ENCODE results near the gene METTL16. TPM values are rescaled to one million over a fixed set of nuclear protein-coding genes. Genes with fewer than 3 reads are reported as not detected.

Gene METTL16
- total and polyA plus RNA-seq, 2 experiments from 2014 or later = 40.1 to 80.8 TPM

GRCh38 chr17:2468270-2468669 lies 43.4 kb downstream of the METTL16 start:
- H3K27me3 Mint-ChIP-seq (ENCODE audit: insufficient read depth, low read depth, poor library complexity) = peaks cover 1% of the 10 kb centered on the region
- H3K36me3 Mint-ChIP-seq (ENCODE audit: low read depth) = peaks cover 54% of the 10 kb centered on the region
- H2AFZ ChIP-seq = no peak overlapping the region
- peaks cover 3% of the 10 kb centered on the region; the same call in 1 of the 2 replicates for H3K79me2 ChIP-seq (replicated peaks; ENCODE audit: insufficient read depth)
- no peaks in the 10 kb centered on the region for H3K9me3 Mint-ChIP-seq
- no peak for TF ChIP-seq CTCF (conservative IDR thresholded peaks at IDR 0.05; ENCODE audit: low read depth in 2 of 2)
- no peak for TF ChIP-seq EZH2 (IDR thresholded peaks at IDR 0.05; ENCODE audit: low read depth, unreplicated experiment)
- TF ChIP-seq, protein P1, sequence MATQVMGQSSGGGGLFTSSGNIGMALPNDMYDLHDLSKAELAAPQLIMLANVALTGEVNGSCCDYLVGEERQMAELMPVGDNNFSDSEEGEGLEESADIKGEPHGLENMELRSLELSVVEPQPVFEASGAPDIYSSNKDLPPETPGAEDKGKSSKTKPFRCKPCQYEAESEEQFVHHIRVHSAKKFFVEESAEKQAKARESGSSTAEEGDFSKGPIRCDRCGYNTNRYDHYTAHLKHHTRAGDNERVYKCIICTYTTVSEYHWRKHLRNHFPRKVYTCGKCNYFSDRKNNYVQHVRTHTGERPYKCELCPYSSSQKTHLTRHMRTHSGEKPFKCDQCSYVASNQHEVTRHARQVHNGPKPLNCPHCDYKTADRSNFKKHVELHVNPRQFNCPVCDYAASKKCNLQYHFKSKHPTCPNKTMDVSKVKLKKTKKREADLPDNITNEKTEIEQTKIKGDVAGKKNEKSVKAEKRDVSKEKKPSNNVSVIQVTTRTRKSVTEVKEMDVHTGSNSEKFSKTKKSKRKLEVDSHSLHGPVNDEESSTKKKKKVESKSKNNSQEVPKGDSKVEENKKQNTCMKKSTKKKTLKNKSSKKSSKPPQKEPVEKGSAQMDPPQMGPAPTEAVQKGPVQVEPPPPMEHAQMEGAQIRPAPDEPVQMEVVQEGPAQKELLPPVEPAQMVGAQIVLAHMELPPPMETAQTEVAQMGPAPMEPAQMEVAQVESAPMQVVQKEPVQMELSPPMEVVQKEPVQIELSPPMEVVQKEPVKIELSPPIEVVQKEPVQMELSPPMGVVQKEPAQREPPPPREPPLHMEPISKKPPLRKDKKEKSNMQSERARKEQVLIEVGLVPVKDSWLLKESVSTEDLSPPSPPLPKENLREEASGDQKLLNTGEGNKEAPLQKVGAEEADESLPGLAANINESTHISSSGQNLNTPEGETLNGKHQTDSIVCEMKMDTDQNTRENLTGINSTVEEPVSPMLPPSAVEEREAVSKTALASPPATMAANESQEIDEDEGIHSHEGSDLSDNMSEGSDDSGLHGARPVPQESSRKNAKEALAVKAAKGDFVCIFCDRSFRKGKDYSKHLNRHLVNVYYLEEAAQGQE (IDR thresholded peaks at IDR 0.05; ENCODE audit: unreplicated experiment) = no peak
- TF ChIP-seq JUNB (IDR thresholded peaks at IDR 0.05; ENCODE audit: unreplicated experiment) = no peak
- TF ChIP-seq CREB1 (CRISPR knock-in tag; IDR thresholded peaks at IDR 0.05; ENCODE audit: low read depth) = no peak
- TF ChIP-seq ZNF114 (CRISPR knock-in tag; IDR thresholded peaks at IDR 0.05) = no peak
- TF ChIP-seq, protein P2, sequence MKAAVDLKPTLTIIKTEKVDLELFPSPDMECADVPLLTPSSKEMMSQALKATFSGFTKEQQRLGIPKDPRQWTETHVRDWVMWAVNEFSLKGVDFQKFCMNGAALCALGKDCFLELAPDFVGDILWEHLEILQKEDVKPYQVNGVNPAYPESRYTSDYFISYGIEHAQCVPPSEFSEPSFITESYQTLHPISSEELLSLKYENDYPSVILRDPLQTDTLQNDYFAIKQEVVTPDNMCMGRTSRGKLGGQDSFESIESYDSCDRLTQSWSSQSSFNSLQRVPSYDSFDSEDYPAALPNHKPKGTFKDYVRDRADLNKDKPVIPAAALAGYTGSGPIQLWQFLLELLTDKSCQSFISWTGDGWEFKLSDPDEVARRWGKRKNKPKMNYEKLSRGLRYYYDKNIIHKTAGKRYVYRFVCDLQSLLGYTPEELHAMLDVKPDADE (IDR thresholded peaks at IDR 0.05) = no peak
- no peak for TF ChIP-seq EZH2phosphoT487 (IDR thresholded peaks at IDR 0.05; ENCODE audit: unreplicated experiment)
- TF ChIP-seq POLR2AphosphoS5 (IDR thresholded peaks at IDR 0.05; ENCODE audit: low read depth) = no peak
- no peak for TF ChIP-seq ZNF462 (CRISPR knock-in tag; IDR thresholded peaks at IDR 0.05)
- TF ChIP-seq NANOG (IDR thresholded peaks at IDR 0.05; ENCODE audit: borderline replicate concordance) = no peak
- TF ChIP-seq STAT1 (IDR thresholded peaks at IDR 0.05; ENCODE audit: unreplicated experiment) = no peak
- TF ChIP-seq ZNF331 (CRISPR knock-in tag; IDR thresholded peaks at IDR 0.05; ENCODE audit: low read depth) = no peak
- no peak overlapping the region for H3K27ac Mint-ChIP-seq
- no peak overlapping the region for H3K4me3 Mint-ChIP-seq
- H3K36me3 ChIP-seq (ENCODE audit: insufficient read depth) = peaks cover 27% of the 10 kb centered on the region
- H4K20me1 ChIP-seq (replicated peaks; ENCODE audit: insufficient read depth) = peaks cover 3% of the 10 kb centered on the region
- no peaks in the 10 kb centered on the region for H3K9me2 ChIP-seq (ENCODE audit: insufficient read depth)
- H3K27me3 ChIP-seq (ENCODE audit: insufficient read depth) = no peaks in the 10 kb centered on the region
- H3K4me3 ChIP-seq = no peak overlapping the region
- H3F3A ChIP-seq (replicated peaks; ENCODE audit: low read depth) = no peaks in the 10 kb centered on the region
- ATAC-seq (no peak), DNase-seq (ENCODE audit: low spot score) (no peak)
- H3K4me1 Mint-ChIP-seq = no peaks in the 10 kb centered on the region
- H3K27ac ChIP-seq (ENCODE audit: low read depth) = 0 out of 2 replicates have a peak overlapping the region, but pooled peaks have one; percentile 30
- no peak overlapping the region for H3K4me2 ChIP-seq
- no peaks in the 10 kb centered on the region for H3K4me1 ChIP-seq (ENCODE audit: insufficient read depth)

All from GM23338 (cell line).